ENCODE data around the gene CERS1.

- TF ChIP-seq POLR2A (IDR thresholded peaks at IDR 0.05; ENCODE audit: borderline replicate concordance, extremely low read depth, insufficient read depth, insufficient read length) (no peak), EZH2 (IDR thresholded peaks at IDR 0.05) (no peak), RAD21 (IDR thresholded peaks at IDR 0.05; ENCODE audit: low read depth) (no peak), POLR2AphosphoS5 (IDR thresholded peaks at IDR 0.05; ENCODE audit: low read depth, low read length) (no peak), JUND (IDR thresholded peaks at IDR 0.05) (no peak), EZH2phosphoT487 (IDR thresholded peaks at IDR 0.05; ENCODE audit: borderline replicate concordance) (no peak), FOSL1 (IDR thresholded peaks at IDR 0.05; ENCODE audit: low read depth) (no peak), SIN3A (IDR thresholded peaks at IDR 0.05; ENCODE audit: low read depth) (no peak), MAX (IDR thresholded peaks at IDR 0.05) (no peak), ATF3 (IDR thresholded peaks at IDR 0.05) (no peak), YY1 (IDR thresholded peaks at IDR 0.05; ENCODE audit: extremely low read depth, insufficient replicate concordance, low read depth, low read length) (no peak), TCF7L2 (IDR thresholded peaks at IDR 0.05; ENCODE audit: borderline replicate concordance, extremely low read depth, insufficient read depth, insufficient read length) (no peak)
- TF ChIP-seq, protein P1, sequence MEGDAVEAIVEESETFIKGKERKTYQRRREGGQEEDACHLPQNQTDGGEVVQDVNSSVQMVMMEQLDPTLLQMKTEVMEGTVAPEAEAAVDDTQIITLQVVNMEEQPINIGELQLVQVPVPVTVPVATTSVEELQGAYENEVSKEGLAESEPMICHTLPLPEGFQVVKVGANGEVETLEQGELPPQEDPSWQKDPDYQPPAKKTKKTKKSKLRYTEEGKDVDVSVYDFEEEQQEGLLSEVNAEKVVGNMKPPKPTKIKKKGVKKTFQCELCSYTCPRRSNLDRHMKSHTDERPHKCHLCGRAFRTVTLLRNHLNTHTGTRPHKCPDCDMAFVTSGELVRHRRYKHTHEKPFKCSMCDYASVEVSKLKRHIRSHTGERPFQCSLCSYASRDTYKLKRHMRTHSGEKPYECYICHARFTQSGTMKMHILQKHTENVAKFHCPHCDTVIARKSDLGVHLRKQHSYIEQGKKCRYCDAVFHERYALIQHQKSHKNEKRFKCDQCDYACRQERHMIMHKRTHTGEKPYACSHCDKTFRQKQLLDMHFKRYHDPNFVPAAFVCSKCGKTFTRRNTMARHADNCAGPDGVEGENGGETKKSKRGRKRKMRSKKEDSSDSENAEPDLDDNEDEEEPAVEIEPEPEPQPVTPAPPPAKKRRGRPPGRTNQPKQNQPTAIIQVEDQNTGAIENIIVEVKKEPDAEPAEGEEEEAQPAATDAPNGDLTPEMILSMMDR (IDR thresholded peaks at IDR 0.05 in 2 of 3, conservative IDR thresholded peaks at IDR 0.05 in 1 of 3; ENCODE audit: borderline replicate concordance in 1 of 3, insufficient read depth in 1 of 3, low read depth in 2 of 3, low read length in 2 of 3), result no peak
- TF ChIP-seq, protein P2, sequence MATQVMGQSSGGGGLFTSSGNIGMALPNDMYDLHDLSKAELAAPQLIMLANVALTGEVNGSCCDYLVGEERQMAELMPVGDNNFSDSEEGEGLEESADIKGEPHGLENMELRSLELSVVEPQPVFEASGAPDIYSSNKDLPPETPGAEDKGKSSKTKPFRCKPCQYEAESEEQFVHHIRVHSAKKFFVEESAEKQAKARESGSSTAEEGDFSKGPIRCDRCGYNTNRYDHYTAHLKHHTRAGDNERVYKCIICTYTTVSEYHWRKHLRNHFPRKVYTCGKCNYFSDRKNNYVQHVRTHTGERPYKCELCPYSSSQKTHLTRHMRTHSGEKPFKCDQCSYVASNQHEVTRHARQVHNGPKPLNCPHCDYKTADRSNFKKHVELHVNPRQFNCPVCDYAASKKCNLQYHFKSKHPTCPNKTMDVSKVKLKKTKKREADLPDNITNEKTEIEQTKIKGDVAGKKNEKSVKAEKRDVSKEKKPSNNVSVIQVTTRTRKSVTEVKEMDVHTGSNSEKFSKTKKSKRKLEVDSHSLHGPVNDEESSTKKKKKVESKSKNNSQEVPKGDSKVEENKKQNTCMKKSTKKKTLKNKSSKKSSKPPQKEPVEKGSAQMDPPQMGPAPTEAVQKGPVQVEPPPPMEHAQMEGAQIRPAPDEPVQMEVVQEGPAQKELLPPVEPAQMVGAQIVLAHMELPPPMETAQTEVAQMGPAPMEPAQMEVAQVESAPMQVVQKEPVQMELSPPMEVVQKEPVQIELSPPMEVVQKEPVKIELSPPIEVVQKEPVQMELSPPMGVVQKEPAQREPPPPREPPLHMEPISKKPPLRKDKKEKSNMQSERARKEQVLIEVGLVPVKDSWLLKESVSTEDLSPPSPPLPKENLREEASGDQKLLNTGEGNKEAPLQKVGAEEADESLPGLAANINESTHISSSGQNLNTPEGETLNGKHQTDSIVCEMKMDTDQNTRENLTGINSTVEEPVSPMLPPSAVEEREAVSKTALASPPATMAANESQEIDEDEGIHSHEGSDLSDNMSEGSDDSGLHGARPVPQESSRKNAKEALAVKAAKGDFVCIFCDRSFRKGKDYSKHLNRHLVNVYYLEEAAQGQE (IDR thresholded peaks at IDR 0.05; ENCODE audit: low read depth), result no peak
Measured at GRCh38 chr19:18871543-18871942, 24.4 kb downstream of the CERS1 start.

Measured in HCT116 (cell line).